ENCODE data around the gene OR2T35. TPM values are rescaled to one million over a fixed set of nuclear protein-coding genes. Genes with fewer than 3 reads are reported as not detected.

Gene OR2T35
- total and polyA plus RNA-seq, 2 of the 13 experiments (the other 11 are each of a cell fraction or from before 2014, with no cell fraction given) = not detected

DNA sequence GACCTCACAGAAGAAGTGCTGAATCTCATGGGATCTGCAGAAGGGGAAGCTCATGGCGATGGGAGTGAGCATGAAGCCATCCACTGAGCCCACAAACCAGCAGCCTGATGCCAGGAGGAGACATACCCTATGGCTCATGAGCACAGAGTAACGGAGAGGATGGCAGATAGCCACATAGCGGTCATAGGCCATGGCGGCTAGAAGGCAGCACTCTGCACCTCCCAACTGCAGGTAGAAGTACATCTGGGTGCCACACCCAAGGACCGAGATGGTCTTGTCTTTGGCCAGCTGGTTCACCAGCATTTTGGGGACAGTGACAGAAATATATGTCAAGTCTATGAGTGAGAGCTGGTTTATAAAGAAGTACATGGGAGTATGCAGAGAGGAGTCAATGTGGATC is 51.9 kb downstream of the OR2T35 start:
- 1% methylated on average over 5 of the region's 5 CpGs for WGBS (ENCODE audit: low lambda C conversion rate)
- Histone ChIP-seq H3K4me3 (replicated peaks in 1 of 3; ENCODE audit: insufficient read depth in 1 of 3, low read depth in 2 of 3, low read length in 3 of 3) (no peak overlapping the region), H3K9me3 (ENCODE audit: low read length) (no peaks in the 10 kb centered on the region), H3K27ac (ENCODE audit: extremely low read length, insufficient read depth, low read length) (no peak overlapping the region), H3K79me2 (ENCODE audit: insufficient read depth, low read length) (no peaks in the 10 kb centered on the region), H2AFZ (ENCODE audit: low read length) (no peak overlapping the region), H4K20me1 (ENCODE audit: insufficient read depth, low read length) (no peaks in the 10 kb centered on the region), H3K9ac (ENCODE audit: insufficient read depth, low read depth, low read length) (no peak overlapping the region), H3K4me1 (ENCODE audit: insufficient read depth, low read length) (no peaks in the 10 kb centered on the region), H3K36me3 (replicated peaks in 1 of 2; ENCODE audit: control insufficient read depth in 1 of 2, insufficient read depth in 2 of 2, low read length in 2 of 2) (no peaks in the 10 kb centered on the region), H3K4me2 (ENCODE audit: low read depth, low read length) (no peak overlapping the region), H3K27me3 (ENCODE audit: control insufficient read depth in 1 of 2, insufficient read depth in 2 of 2, low read length in 2 of 2) (no peaks in the 10 kb centered on the region)
- FAIRE-seq = no peak
- no peak for DNase-seq (ENCODE audit: low spot score)
- BruUV-seq (replicated peaks) = no TSS peak
- ATAC-seq = no peak
- ChIA-PET CTCF (ENCODE audit: low intra/inter-chr PET ratio, low total read pairs) (no interaction called here), POLR2A (no interaction called here)
- in situ Hi-C loops (cut with HindIII; ENCODE audit: extremely low pct_ligation_motif_present, low pct_unique_long_range_greater_than_20kb) = no loop called here
- intact Hi-C loops (cut with micrococcal nuclease; ENCODE audit: unreplicated experiment) = no loop called here
- TF ChIP-seq HES4 (CRISPR knock-in tag; IDR thresholded peaks at IDR 0.05; ENCODE audit: borderline replicate concordance) (no peak), FOXC1 (CRISPR knock-in tag; IDR thresholded peaks at IDR 0.05; ENCODE audit: borderline replicate concordance) (no peak), MXI1 (IDR thresholded peaks at IDR 0.05; ENCODE audit: borderline replicate concordance, low read depth, low read length) (no peak), ZNF256 (CRISPR knock-in tag; conservative IDR thresholded peaks at IDR 0.05) (no peak), ZBTB42 (CRISPR knock-in tag; IDR thresholded peaks at IDR 0.05) (no peak), GABPA (IDR thresholded peaks at IDR 0.05; ENCODE audit: low read depth, low read length) (no peak), GABPA (CRISPR knock-in tag; IDR thresholded peaks at IDR 0.05; ENCODE audit: low read depth) (no peak), ZFX (CRISPR knock-in tag; IDR thresholded peaks at IDR 0.05; ENCODE audit: low read depth) (no peak), U2AF2 (IDR thresholded peaks at IDR 0.05; ENCODE audit: low read depth, low read length) (no peak), GTF3A (CRISPR knock-in tag; conservative IDR thresholded peaks at IDR 0.05) (no peak), CBX2 (IDR thresholded peaks at IDR 0.05; ENCODE audit: low read depth, low read length) (no peak), CBX2 (CRISPR knock-in tag; IDR thresholded peaks at IDR 0.05; ENCODE audit: low read depth) (no peak), CHD2 (IDR thresholded peaks at IDR 0.05; ENCODE audit: low read depth, low read length) (no peak), ZNF121 (CRISPR knock-in tag; IDR thresholded peaks at IDR 0.05) (no peak), ZNF564 (CRISPR knock-in tag; IDR thresholded peaks at IDR 0.05) (no peak), PHF21A (CRISPR knock-in tag; IDR thresholded peaks at IDR 0.05) (no peak), ZNF44 (CRISPR knock-in tag; IDR thresholded peaks at IDR 0.05) (no peak), PLRG1 (conservative IDR thresholded peaks at IDR 0.05) (no peak)
- TF ChIP-seq, protein P1, sequence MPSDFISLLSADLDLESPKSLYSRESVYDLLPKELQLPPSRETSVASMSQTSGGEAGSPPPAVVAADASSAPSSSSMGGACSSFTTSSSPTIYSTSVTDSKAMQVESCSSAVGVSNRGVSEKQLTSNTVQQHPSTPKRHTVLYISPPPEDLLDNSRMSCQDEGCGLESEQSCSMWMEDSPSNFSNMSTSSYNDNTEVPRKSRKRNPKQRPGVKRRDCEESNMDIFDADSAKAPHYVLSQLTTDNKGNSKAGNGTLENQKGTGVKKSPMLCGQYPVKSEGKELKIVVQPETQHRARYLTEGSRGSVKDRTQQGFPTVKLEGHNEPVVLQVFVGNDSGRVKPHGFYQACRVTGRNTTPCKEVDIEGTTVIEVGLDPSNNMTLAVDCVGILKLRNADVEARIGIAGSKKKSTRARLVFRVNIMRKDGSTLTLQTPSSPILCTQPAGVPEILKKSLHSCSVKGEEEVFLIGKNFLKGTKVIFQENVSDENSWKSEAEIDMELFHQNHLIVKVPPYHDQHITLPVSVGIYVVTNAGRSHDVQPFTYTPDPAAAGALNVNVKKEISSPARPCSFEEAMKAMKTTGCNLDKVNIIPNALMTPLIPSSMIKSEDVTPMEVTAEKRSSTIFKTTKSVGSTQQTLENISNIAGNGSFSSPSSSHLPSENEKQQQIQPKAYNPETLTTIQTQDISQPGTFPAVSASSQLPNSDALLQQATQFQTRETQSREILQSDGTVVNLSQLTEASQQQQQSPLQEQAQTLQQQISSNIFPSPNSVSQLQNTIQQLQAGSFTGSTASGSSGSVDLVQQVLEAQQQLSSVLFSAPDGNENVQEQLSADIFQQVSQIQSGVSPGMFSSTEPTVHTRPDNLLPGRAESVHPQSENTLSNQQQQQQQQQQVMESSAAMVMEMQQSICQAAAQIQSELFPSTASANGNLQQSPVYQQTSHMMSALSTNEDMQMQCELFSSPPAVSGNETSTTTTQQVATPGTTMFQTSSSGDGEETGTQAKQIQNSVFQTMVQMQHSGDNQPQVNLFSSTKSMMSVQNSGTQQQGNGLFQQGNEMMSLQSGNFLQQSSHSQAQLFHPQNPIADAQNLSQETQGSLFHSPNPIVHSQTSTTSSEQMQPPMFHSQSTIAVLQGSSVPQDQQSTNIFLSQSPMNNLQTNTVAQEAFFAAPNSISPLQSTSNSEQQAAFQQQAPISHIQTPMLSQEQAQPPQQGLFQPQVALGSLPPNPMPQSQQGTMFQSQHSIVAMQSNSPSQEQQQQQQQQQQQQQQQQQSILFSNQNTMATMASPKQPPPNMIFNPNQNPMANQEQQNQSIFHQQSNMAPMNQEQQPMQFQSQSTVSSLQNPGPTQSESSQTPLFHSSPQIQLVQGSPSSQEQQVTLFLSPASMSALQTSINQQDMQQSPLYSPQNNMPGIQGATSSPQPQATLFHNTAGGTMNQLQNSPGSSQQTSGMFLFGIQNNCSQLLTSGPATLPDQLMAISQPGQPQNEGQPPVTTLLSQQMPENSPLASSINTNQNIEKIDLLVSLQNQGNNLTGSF (CRISPR knock-in tag; IDR thresholded peaks at IDR 0.05) = no peak
- TF ChIP-seq, protein P2, sequence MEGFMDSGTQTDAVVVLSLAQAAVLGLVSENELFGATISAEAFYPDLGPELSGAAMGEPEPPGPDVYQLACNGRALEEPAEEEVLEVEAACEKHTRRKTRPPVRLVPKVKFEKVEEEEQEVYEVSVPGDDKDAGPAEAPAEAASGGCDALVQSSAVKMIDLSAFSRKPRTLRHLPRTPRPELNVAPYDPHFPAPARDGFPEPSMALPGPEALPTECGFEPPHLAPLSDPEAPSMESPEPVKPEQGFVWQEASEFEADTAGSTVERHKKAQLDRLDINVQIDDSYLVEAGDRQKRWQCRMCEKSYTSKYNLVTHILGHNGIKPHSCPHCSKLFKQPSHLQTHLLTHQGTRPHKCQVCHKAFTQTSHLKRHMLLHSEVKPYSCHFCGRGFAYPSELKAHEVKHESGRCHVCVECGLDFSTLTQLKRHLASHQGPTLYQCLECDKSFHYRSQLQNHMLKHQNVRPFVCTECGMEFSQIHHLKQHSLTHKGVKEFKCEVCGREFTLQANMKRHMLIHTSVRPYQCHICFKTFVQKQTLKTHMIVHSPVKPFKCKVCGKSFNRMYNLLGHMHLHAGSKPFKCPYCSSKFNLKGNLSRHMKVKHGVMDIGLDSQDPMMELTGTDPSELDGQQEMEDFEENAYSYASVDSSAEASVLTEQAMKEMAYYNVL (CRISPR knock-in tag; IDR thresholded peaks at IDR 0.05; ENCODE audit: borderline replicate concordance) = no peak
- TF ChIP-seq, protein P3, sequence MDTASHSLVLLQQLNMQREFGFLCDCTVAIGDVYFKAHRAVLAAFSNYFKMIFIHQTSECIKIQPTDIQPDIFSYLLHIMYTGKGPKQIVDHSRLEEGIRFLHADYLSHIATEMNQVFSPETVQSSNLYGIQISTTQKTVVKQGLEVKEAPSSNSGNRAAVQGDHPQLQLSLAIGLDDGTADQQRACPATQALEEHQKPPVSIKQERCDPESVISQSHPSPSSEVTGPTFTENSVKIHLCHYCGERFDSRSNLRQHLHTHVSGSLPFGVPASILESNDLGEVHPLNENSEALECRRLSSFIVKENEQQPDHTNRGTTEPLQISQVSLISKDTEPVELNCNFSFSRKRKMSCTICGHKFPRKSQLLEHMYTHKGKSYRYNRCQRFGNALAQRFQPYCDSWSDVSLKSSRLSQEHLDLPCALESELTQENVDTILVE (CRISPR knock-in tag; IDR thresholded peaks at IDR 0.05) = no peak
